ENCODE data around the gene DNMT1. TPM values are rescaled to one million over a fixed set of nuclear protein-coding genes. Genes with fewer than 3 reads are reported as not detected.

DNMT1 gene
- total RNA-seq, 4 donors from 2014 or later, result 29.5 to 80.6 (median 48.4) TPM

GRCh38 chr19:10158485-10158884 is 36.3 kb downstream of the DNMT1 start:
- Histone ChIP-seq H3K9me3 (no peaks in the 10 kb centered on the region), H3K4me1 (no peaks in the 10 kb centered on the region), H3K4me3 (no peak overlapping the region), H3K36me3 (peaks cover 36 to 100% (median 69%) of the 10 kb centered on the region in 3 donors), H3K27ac (no peak overlapping the region), H3K27me3 (no peaks in the 10 kb centered on the region)
- intact Hi-C loops (cut with DNase I), result no loop called here
- no peak for DNase-seq
- TF ChIP-seq POLR2A (IDR thresholded peaks at IDR 0.05) (no peak), CTCF (IDR thresholded peaks at IDR 0.05) (no peak)
- 95 to 96% methylated on average over 6 to 9 of the region's 11 CpGs for WGBS, 2 donors

- no peak overlapping the region for H3K27ac ChIP-seq
- intact Hi-C loops (cut with DNase I), result no loop called here
- H3K4me3 ChIP-seq, result no peak overlapping the region
- TF ChIP-seq CTCF (IDR thresholded peaks at IDR 0.05) (no peak), POLR2A (IDR thresholded peaks at IDR 0.05) (no peak)
- no peaks in the 10 kb centered on the region for H3K9me3 ChIP-seq
- WGBS, 2 donors, result 95% methylated on average over 4 of the region's 8 CpGs; no CpG with 5 or more reads in 1 of the 2 donors
- no peaks in the 10 kb centered on the region for H3K4me1 ChIP-seq
- DNase-seq, result no peak
- peaks cover 33 to 100% (median 69%) of the 10 kb centered on the region in 3 donors for H3K36me3 ChIP-seq
- no peaks in the 10 kb centered on the region for H3K27me3 ChIP-seq
Measured at GRCh38 chr19:10158071-10158470, 36.7 kb downstream of the DNMT1 start.

GRCh38 chr19:10155839-10156238 is 38.9 kb downstream of the DNMT1 start:
- H3K27ac ChIP-seq, result no peak overlapping the region
- H3K9me3 ChIP-seq, result no peaks in the 10 kb centered on the region
- H3K36me3 ChIP-seq, result peaks cover 33 to 99% (median 63%) of the 10 kb centered on the region in 3 donors
- no peak for DNase-seq
- no peaks in the 10 kb centered on the region for H3K27me3 ChIP-seq
- no peak overlapping the region for H3K4me3 ChIP-seq
- intact Hi-C loops (cut with DNase I), result no loop called here
- WGBS, 2 donors, result 83% methylated on average over 3 to 4 of the region's 4 CpGs
- H3K4me1 ChIP-seq, result no peaks in the 10 kb centered on the region
- TF ChIP-seq CTCF (IDR thresholded peaks at IDR 0.05) (no peak), POLR2A (IDR thresholded peaks at IDR 0.05) (no peak)

GRCh38 chr19:10152100-10152499 is 42.7 kb downstream of the DNMT1 start:
- TF ChIP-seq POLR2A (IDR thresholded peaks at IDR 0.05) (no peak), CTCF (IDR thresholded peaks at IDR 0.05) (no peak)

GRCh38 chr19:10151521-10151920 is 43.2 kb downstream of the DNMT1 start:
- WGBS, 2 donors, result 84 to 96% methylated on average over 4 to 5 of the region's 5 CpGs
- DNase-seq, result no peak
- Histone ChIP-seq H3K9me3 (no peaks in the 10 kb centered on the region), H3K27me3 (no peaks in the 10 kb centered on the region), H3K4me1 (no peaks in the 10 kb centered on the region), H3K27ac (no peak overlapping the region), H3K36me3 (peaks cover under 1 to 99% (median 51%) of the 10 kb centered on the region in 3 donors), H3K4me3 (no peak overlapping the region)
- no peak for TF ChIP-seq CTCF (IDR thresholded peaks at IDR 0.05)
- no peak for TF ChIP-seq POLR2A (IDR thresholded peaks at IDR 0.05)
- intact Hi-C loops (cut with DNase I), result no loop called here

More at GRCh38 chr19:10152100-10152499, 42.7 kb downstream of the DNMT1 start:
- H3K4me3 ChIP-seq, result no peak overlapping the region
- DNase-seq, result no peak
- H3K27me3 ChIP-seq, result no peaks in the 10 kb centered on the region
- H3K4me1 ChIP-seq, result no peaks in the 10 kb centered on the region
- peaks cover 2 to 99% (median 51%) of the 10 kb centered on the region in 3 donors for H3K36me3 ChIP-seq
- 75 to 83% methylated on average over 3 of the region's 3 CpGs for WGBS, 2 donors
- no peak overlapping the region for H3K27ac ChIP-seq
- no peaks in the 10 kb centered on the region for H3K9me3 ChIP-seq
- intact Hi-C loops (cut with DNase I), result no loop called here

All from esophagus squamous epithelium (tissue), 5 donors.